Gastroesophageal sphincter (tissue), 4 donors: Measurements from ENCODE around the gene SLC7A14. TPM values are rescaled to one million over a fixed set of nuclear protein-coding genes. Genes with fewer than 3 reads are reported as not detected.

Experiments used
- ATAC-seq: fragments of 150-250 bp; one replicate; pipeline ENCODE4 v1.9.1; 2016; ENCODE audit warnings: mild to moderate bottlenecking, moderate library complexity
- H3K27ac ChIP-seq, 4 donors: fragments of 200-600 bp; sonication (generic) in 3 of 4; 1 replicate in 3 of 4; 2 replicates in 1 of 4; pipeline ENCODE4 v1.5.1; 2016 to 2019
- H3K27me3 ChIP-seq: fragments of 200-600 bp; sonication (generic); one replicate; pipeline ENCODE4 v1.5.1; 2019
- H3K36me3 ChIP-seq, 2 donors: fragments of 200-600 bp; sonication (generic); one replicate each; pipeline ENCODE4 v1.5.1; 2019; ENCODE audit warnings: control low read depth in 1 of 2
- H3K4me1 ChIP-seq, 3 donors: fragments of 200-600 bp; sonication (generic); 1 replicate in 2 of 3; 2 replicates in 1 of 3; pipeline ENCODE4 v1.5.1; 2016 to 2019; ENCODE audit warnings: control low read depth in 2 of 3
- H3K4me3 ChIP-seq, 2 donors: fragments of 200-600 bp; sonication (generic); one replicate each; pipeline ENCODE4 v1.5.1; 2019; ENCODE audit warnings: mild to moderate bottlenecking in 1 of 2, moderate library complexity in 1 of 2
- H3K9me3 ChIP-seq, 3 donors: fragments of 200-600 bp; sonication (generic); one replicate each; pipeline ENCODE4 v1.5.1; 2017 to 2019; ENCODE audit warnings: control low read depth in 2 of 3
- EP300 ChIP-seq: sonication (generic); formaldehyde crosslinking; IDR thresholded peaks from one replicate; pipeline ENCODE4 v1.6.1; 2017; ENCODE audit warnings: antibody characterized with exemption, mild to moderate bottlenecking
- POLR2A ChIP-seq, 2 donors: fragments of 450-650 bp; IDR thresholded peaks; one replicate each; pipeline ENCODE4 v1.6.1; 2017; ENCODE audit warnings: antibody characterized with exemption in 2 of 2, mild to moderate bottlenecking in 2 of 2, moderate library complexity in 1 of 2
- POLR2AphosphoS5 ChIP-seq: sonication (generic); formaldehyde crosslinking; IDR thresholded peaks from one replicate; pipeline ENCODE4 v1.6.1; 2017; ENCODE audit warnings: antibody characterized with exemption
- WGBS, 2 donors: methylation state at CpG; one replicate each; pipeline ENCODE4 v1.1.5; 2018; ENCODE audit warnings: low coverage in 1 of 2; 5-methylcytosine and 5-hydroxymethylcytosine counted together
- total RNA-seq, 4 donors: library from RNA; depleted of rRNA; stranded (reverse); fragments of >200 nt; gene quantifications; one replicate each; pipeline ENCODE4 v1.1.0, GENCODE V29; 2016
- TF ChIP-seq, protein P1 (sequence below), 4 experiments: fragments of 200-600 bp in 2 of 4; fragments of 450-650 bp in 2 of 4; sonication (generic) in 1 of 4; IDR thresholded peaks; one replicate each; pipeline ENCODE4 v1.5.1; 2017 to 2019; ENCODE audit warnings: antibody characterized with exemption in 4 of 4, mild to moderate bottlenecking in 2 of 4, moderate library complexity in 2 of 4

SLC7A14 gene
- total RNA-seq, 4 donors from 2014 or later, result under 0.01 to 0.99 (median 0.43) TPM

DNA sequence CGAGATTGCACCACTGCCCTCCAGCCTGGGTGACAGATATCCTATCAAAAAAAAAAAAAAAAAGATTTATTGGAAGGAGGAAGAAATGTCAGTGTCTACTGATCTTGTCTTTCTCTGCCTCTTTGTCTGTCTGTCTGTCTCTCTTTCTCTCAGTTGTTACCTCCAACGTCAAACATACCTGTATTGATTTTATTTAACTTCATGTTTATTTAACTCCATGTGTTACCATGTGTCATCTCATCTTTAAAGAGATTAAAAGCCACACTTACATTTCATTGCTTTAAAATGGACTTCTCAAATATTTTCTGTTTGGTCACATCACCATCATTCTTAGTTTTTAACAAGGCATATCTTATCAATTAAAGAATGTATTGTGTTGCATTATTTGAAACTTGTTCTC, 157.8 kb downstream of the SLC7A14 start:
- Histone ChIP-seq H3K9me3 (no peaks in the 10 kb centered on the region), H3K36me3 (peaks cover 0 to 4% of the 10 kb centered on the region in 2 donors), H3K4me3 (no peak overlapping the region), H3K27me3 (no peaks in the 10 kb centered on the region), H3K27ac (no peak overlapping the region), H3K4me1 (no peaks in the 10 kb centered on the region)
- 67 to 70% methylated on average over 2 of the region's 2 CpGs for WGBS, 2 donors
- TF ChIP-seq POLR2AphosphoS5 (no peak), EP300 (no peak), POLR2A (IDR thresholded peaks at IDR 0.05) (no peak)
- TF ChIP-seq, protein P1, sequence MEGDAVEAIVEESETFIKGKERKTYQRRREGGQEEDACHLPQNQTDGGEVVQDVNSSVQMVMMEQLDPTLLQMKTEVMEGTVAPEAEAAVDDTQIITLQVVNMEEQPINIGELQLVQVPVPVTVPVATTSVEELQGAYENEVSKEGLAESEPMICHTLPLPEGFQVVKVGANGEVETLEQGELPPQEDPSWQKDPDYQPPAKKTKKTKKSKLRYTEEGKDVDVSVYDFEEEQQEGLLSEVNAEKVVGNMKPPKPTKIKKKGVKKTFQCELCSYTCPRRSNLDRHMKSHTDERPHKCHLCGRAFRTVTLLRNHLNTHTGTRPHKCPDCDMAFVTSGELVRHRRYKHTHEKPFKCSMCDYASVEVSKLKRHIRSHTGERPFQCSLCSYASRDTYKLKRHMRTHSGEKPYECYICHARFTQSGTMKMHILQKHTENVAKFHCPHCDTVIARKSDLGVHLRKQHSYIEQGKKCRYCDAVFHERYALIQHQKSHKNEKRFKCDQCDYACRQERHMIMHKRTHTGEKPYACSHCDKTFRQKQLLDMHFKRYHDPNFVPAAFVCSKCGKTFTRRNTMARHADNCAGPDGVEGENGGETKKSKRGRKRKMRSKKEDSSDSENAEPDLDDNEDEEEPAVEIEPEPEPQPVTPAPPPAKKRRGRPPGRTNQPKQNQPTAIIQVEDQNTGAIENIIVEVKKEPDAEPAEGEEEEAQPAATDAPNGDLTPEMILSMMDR (IDR thresholded peaks at IDR 0.05), result no peak
- no peak for ATAC-seq

DNA sequence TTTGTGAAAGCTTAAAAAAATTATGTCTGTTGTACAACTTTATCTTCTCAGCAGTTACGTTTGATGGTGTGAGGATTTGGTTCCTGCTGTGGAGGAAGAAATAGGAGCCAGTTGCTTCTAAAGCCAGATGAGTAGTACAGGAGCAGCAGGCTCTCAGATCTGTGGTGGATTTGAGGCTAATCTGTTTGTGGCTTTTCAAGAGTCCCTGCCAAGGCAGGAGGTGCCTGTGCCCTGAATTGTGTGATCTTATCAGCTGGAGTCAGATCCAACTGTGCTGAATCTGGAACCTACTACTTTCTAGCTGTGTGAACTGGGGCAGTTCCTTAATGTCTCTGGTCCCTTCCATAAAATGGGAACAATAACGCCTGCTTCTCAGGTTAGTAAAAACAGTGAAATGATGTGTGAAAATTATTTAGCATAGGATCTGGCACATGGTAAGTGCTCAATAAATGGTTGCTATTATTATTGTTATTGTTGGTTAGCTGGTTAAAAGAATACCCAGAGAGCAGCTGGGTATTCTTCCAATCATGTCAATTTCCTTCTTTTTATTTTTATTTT, 159.6 kb downstream of the SLC7A14 start:
- Histone ChIP-seq H3K27me3 (no peaks in the 10 kb centered on the region), H3K9me3 (no peaks in the 10 kb centered on the region), H3K36me3 (no peaks in the 10 kb centered on the region), H3K27ac (peak overlapping the region in 1 of 4 donors; percentile 26), H3K4me1 (peaks cover 0 to 7% (median 0%) of the 10 kb centered on the region in 3 donors), H3K4me3 (no peak overlapping the region)
- WGBS, 2 donors, result 78 to 100% methylated on average over 1 to 2 of the region's 2 CpGs
- no peak for ATAC-seq
- no peak for TF ChIP-seq POLR2AphosphoS5
- TF ChIP-seq, protein P1 (IDR thresholded peaks at IDR 0.05), result no peak
- no peak for TF ChIP-seq POLR2A (IDR thresholded peaks at IDR 0.05)
- no peak for TF ChIP-seq EP300

DNA sequence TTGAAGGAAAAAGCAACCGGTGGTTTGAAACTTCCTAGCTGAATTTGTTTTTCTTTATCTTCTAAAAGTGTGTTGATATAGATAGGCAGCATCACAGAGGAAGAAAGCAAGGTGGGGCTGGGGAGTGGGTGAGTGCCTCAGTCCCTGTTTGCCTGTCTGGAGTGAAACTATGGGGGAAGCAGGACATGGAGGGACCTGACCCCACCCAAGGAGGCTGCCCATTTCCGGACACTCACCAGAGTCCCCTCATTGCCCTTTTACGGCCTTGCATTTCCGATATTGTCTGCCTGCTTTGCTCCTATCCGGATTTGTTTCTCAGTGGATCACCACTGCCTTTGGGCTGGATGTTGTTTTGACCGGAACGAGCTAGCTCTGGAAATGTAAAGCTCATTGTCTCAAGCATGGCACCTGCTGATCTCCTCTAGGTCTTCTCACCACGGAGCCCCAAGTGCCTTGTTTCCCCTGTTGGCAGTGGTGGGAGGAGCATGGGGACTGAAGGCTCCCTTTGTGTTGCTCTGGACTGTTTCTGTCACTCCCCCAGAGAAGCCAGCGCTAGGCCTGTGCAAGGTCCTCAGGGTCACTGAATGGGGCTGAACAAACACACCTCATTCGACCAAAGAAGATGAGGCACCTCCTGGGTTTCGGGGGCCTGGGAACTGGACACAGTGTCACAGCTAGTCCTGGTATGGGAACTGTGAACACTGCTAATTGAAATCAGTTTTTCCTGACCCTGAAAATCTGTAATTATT, 160.2 kb downstream of the SLC7A14 start:
- ATAC-seq, result no peak
- no peak overlapping the region for H3K4me3 ChIP-seq
- peaks cover 0 to 8% (median 0%) of the 10 kb centered on the region in 3 donors for H3K4me1 ChIP-seq
- H3K36me3 ChIP-seq, result no peaks in the 10 kb centered on the region
- no peaks in the 10 kb centered on the region for H3K27me3 ChIP-seq
- H3K27ac ChIP-seq, result peak overlapping the region in 2 of 4 donors; percentile 11 to 26
- H3K9me3 ChIP-seq, result no peaks in the 10 kb centered on the region
- no peak for TF ChIP-seq POLR2A (IDR thresholded peaks at IDR 0.05)
- TF ChIP-seq, protein P1 (IDR thresholded peaks at IDR 0.05), result no peak
- TF ChIP-seq EP300, result no peak
- no peak for TF ChIP-seq POLR2AphosphoS5
- WGBS, 2 donors, result 66 to 72% methylated on average over 5 to 6 of the region's 11 CpGs

DNA sequence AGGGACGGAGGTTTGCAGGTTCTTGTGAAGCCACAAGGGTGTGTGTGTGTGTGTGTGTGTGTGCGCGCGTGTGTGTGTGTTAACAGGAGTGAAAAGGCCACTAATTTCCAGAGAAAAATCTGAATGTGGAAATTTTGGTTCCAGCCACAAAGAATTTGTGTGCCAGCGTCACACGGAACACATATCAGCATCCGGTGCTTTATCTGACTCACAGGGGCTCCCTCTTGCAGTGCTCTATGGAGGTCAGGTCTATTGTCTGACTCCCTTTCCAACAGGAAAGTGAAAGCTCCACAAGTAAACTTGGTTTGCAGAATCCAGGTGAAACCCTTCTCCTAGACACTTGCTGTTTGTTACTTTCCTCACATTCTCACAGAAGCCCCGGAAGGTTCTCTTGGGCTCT, 161.0 kb downstream of the SLC7A14 start:
- Histone ChIP-seq H3K9me3 (no peaks in the 10 kb centered on the region), H3K4me3 (no peak overlapping the region), H3K27ac (no peak overlapping the region), H3K27me3 (peaks cover 3% of the 10 kb centered on the region), H3K4me1 (peaks cover 0 to 10% (median 0%) of the 10 kb centered on the region in 3 donors), H3K36me3 (no peaks in the 10 kb centered on the region)
- no peak for ATAC-seq
- no peak for TF ChIP-seq POLR2A (IDR thresholded peaks at IDR 0.05)
- TF ChIP-seq, protein P1 (IDR thresholded peaks at IDR 0.05), result no peak
- 72 to 75% methylated on average over 5 to 7 of the region's 8 CpGs for WGBS, 2 donors
